CD4-positive, alpha-beta memory T cell (primary cell): ENCODE data around the gene AHI1. TPM values are rescaled to one million over a fixed set of nuclear protein-coding genes. Genes with fewer than 3 reads are reported as not detected.

ENCODE experiments used
- CTCF ChIA-PET: fragments of 350-600 bp; sonication (Branson Sonifier 250); formaldehyde crosslinking; loops from one replicate; lab custom pipeline; 2021; ENCODE audit warnings: inconsistent platforms; ENCODE audit not compliant: partially characterized antibody; lab: Charles Lee
- POLR2A ChIA-PET: fragments of 350-600 bp; sonication (Branson Sonifier 250); formaldehyde crosslinking; loops from one replicate; lab custom pipeline; 2021; ENCODE audit not compliant: partially characterized antibody; lab: Charles Lee
- DNase-seq, 5 donors: peaks; one replicate each; pipeline versions ENCODE4 v3.0.0 to v3.0.0-alpha.2; 2020 to 2022; ENCODE audit warnings: mixed read lengths in 1 of 5
- H3K27ac ChIP-seq: one replicate; pipeline ENCODE4 v1.7.0; 2013; ENCODE audit warnings: low read depth, low read length
- H3K27me3 ChIP-seq: 2 replicates; pipeline ENCODE4 v1.7.0; 2013; ENCODE audit warnings: mild to moderate bottlenecking, low read length, moderate library complexity; ENCODE audit not compliant: insufficient read depth
- H3K36me3 ChIP-seq: 2 replicates; pipeline ENCODE4 v1.7.0; 2013; ENCODE audit warnings: mild to moderate bottlenecking, low read length, moderate library complexity; ENCODE audit not compliant: insufficient read depth
- H3K4me1 ChIP-seq: 2 replicates; pipeline ENCODE4 v1.7.0; 2013; ENCODE audit warnings: mild to moderate bottlenecking, low read length, moderate library complexity; ENCODE audit not compliant: insufficient read depth
- H3K4me3 ChIP-seq, 2 donors: one replicate each; pipeline ENCODE4 v1.7.0; 2013; ENCODE audit warnings: low read length in 2 of 2, mild to moderate bottlenecking in 1 of 2
- H3K9me3 ChIP-seq, 2 donors: one replicate each; pipeline ENCODE4 v1.7.0; 2013; ENCODE audit warnings: low read length in 2 of 2, control low read depth in 1 of 2; ENCODE audit not compliant: control insufficient read depth in 1 of 2
- H3K27ac Mint-ChIP-seq, 7 donors: one replicate each; pipeline ENCODE4 v1.8.0; 2020 to 2021; ENCODE audit warnings: mixed read lengths in 7 of 7, mild to moderate bottlenecking in 6 of 7, inconsistent platforms in 3 of 7, moderate library complexity in 3 of 7
- H3K27me3 Mint-ChIP-seq, 2 donors: one replicate each; pipeline ENCODE4 v1.8.0; 2020 to 2021; ENCODE audit warnings: mixed read lengths in 2 of 2
- H3K36me3 Mint-ChIP-seq, 2 donors: one replicate each; pipeline ENCODE4 v1.8.0; 2020 to 2021; ENCODE audit warnings: mixed read lengths in 2 of 2, inconsistent platforms in 1 of 2, mild to moderate bottlenecking in 1 of 2
- H3K4me1 Mint-ChIP-seq, 4 donors: one replicate each; pipeline ENCODE4 v1.8.0; 2020 to 2021; ENCODE audit warnings: mixed read lengths in 4 of 4, mild to moderate bottlenecking in 1 of 4
- H3K4me3 Mint-ChIP-seq, 8 donors: one replicate each; pipeline ENCODE4 v1.8.0; 2020 to 2021; ENCODE audit warnings: mixed read lengths in 8 of 8, mild to moderate bottlenecking in 7 of 8, moderate library complexity in 6 of 8, inconsistent platforms in 3 of 8
- H3K9me3 Mint-ChIP-seq, 8 donors: one replicate each; pipeline ENCODE4 v1.8.0; 2020 to 2021; ENCODE audit warnings: mixed read lengths in 8 of 8, mild to moderate bottlenecking in 5 of 8, inconsistent platforms in 3 of 8, moderate library complexity in 1 of 8
- intact Hi-C: fragments of 100-400 bp; cut with micrococcal nuclease; formaldehyde crosslinking; loops from one replicate; pipeline ENCODE4 v1.15.1; 2023
- polyA plus RNA-seq, 2 donors: library from polyadenylated mRNA; unstranded; fragments of 300-500 nt; fragmentation: Illumina TruSeq; gene quantifications; one replicate each; pipeline ENCODE4 v1.2.3, GENCODE V29; 2021
- total RNA-seq, 2 experiments: library from RNA; stranded (reverse); gene quantifications; one replicate each; pipeline ENCODE4 v1.2.3, GENCODE V29; 2021

The AHI1 gene
- total and polyA plus RNA-seq, 4 experiments from 2014 or later, result 0.59 to 12.8 (median 9.2) TPM

- Mint-ChIP-seq H3K36me3 (peaks cover 0 to 11% of the 10 kb centered on the region in 2 donors), H3K27me3 (no peaks in the 10 kb centered on the region), H3K4me3 (no peak overlapping the region), H3K27ac (no peak overlapping the region), H3K9me3 (no peaks in the 10 kb centered on the region), H3K4me1 (no peaks in the 10 kb centered on the region)
- intact Hi-C loops, result no loop called here
- no peak for DNase-seq
- ChIA-PET POLR2A (no interaction called here), CTCF (no interaction called here)
- H3K9me3 ChIP-seq, result no peaks in the 10 kb centered on the region
- H3K27me3 ChIP-seq, result no peaks in the 10 kb centered on the region
- no peaks in the 10 kb centered on the region for H3K36me3 ChIP-seq
- H3K4me1 ChIP-seq, result no peaks in the 10 kb centered on the region
- no peak overlapping the region for H3K27ac ChIP-seq
- H3K4me3 ChIP-seq, result no peak overlapping the region
Measured at GRCh38 chr6:135323202-135323668, 174.3 kb downstream of the AHI1 start.

- intact Hi-C loops, result no loop called here
Measured at GRCh38 chr6:135322427-135323201, 174.9 kb downstream of the AHI1 start.

GRCh38 chr6:135320721-135321621, 176.6 kb downstream of the AHI1 start:
- POLR2A ChIA-PET, result no interaction called here
- intact Hi-C loops, result no loop called here
- CTCF ChIA-PET, result no interaction called here
- no peaks in the 10 kb centered on the region for H3K4me1 Mint-ChIP-seq
- no peak overlapping the region for H3K27ac Mint-ChIP-seq
- no peaks in the 10 kb centered on the region for H3K9me3 Mint-ChIP-seq
- peaks cover 0 to 5% of the 10 kb centered on the region in 2 donors for H3K36me3 Mint-ChIP-seq
- Histone ChIP-seq H3K27me3 (no peaks in the 10 kb centered on the region), H3K36me3 (no peaks in the 10 kb centered on the region), H3K27ac (no peak overlapping the region), H3K4me3 (no peak overlapping the region), H3K4me1 (no peaks in the 10 kb centered on the region), H3K9me3 (no peaks in the 10 kb centered on the region)
- no peaks in the 10 kb centered on the region for H3K27me3 Mint-ChIP-seq
- no peak overlapping the region for H3K4me3 Mint-ChIP-seq
- DNase-seq, result no peak

More at GRCh38 chr6:135322427-135323201, 174.9 kb downstream of the AHI1 start:
- Mint-ChIP-seq H3K4me1 (no peaks in the 10 kb centered on the region), H3K4me3 (no peak overlapping the region), H3K36me3 (peaks cover 0 to 5% of the 10 kb centered on the region in 2 donors), H3K27me3 (no peaks in the 10 kb centered on the region), H3K9me3 (no peaks in the 10 kb centered on the region), H3K27ac (no peak overlapping the region)
- Histone ChIP-seq H3K27ac (no peak overlapping the region), H3K9me3 (no peaks in the 10 kb centered on the region), H3K4me3 (no peak overlapping the region), H3K27me3 (no peaks in the 10 kb centered on the region), H3K4me1 (no peaks in the 10 kb centered on the region), H3K36me3 (no peaks in the 10 kb centered on the region)
- POLR2A ChIA-PET, result no interaction called here
- CTCF ChIA-PET, result no interaction called here
- DNase-seq, result no peak

- Histone ChIP-seq H3K27me3 (no peaks in the 10 kb centered on the region), H3K36me3 (no peaks in the 10 kb centered on the region), H3K4me1 (no peaks in the 10 kb centered on the region), H3K27ac (no peak overlapping the region), H3K4me3 (no peak overlapping the region), H3K9me3 (no peaks in the 10 kb centered on the region)
- Mint-ChIP-seq H3K27ac (no peak overlapping the region), H3K36me3 (peaks cover 0 to 5% of the 10 kb centered on the region in 2 donors), H3K4me3 (no peak overlapping the region), H3K4me1 (no peaks in the 10 kb centered on the region), H3K9me3 (no peaks in the 10 kb centered on the region), H3K27me3 (no peaks in the 10 kb centered on the region)
- CTCF ChIA-PET, result no interaction called here
- POLR2A ChIA-PET, result no interaction called here
- intact Hi-C loops, result no loop called here
- DNase-seq, result no peak
Measured at GRCh38 chr6:135319819-135320218, 177.7 kb downstream of the AHI1 start.

GRCh38 chr6:135318738-135319469, 178.6 kb downstream of the AHI1 start:
- no peak overlapping the region for H3K27ac ChIP-seq
- H3K27ac Mint-ChIP-seq, result no peak overlapping the region
- H3K9me3 Mint-ChIP-seq, result no peaks in the 10 kb centered on the region
- H3K27me3 ChIP-seq, result no peaks in the 10 kb centered on the region
- H3K4me3 ChIP-seq, result no peak overlapping the region
- H3K36me3 Mint-ChIP-seq, result peaks cover 0 to 9% of the 10 kb centered on the region in 2 donors
- H3K9me3 ChIP-seq, result no peaks in the 10 kb centered on the region
- DNase-seq, result no peak
- no peak overlapping the region for H3K4me3 Mint-ChIP-seq
- H3K36me3 ChIP-seq, result no peaks in the 10 kb centered on the region
- ChIA-PET POLR2A (no interaction called here), CTCF (no interaction called here)
- H3K4me1 ChIP-seq, result no peaks in the 10 kb centered on the region
- H3K27me3 Mint-ChIP-seq, result no peaks in the 10 kb centered on the region
- intact Hi-C loops, result no loop called here
- no peaks in the 10 kb centered on the region for H3K4me1 Mint-ChIP-seq

GRCh38 chr6:135314543-135314942, 183.0 kb downstream of the AHI1 start:
- Mint-ChIP-seq H3K9me3 (no peaks in the 10 kb centered on the region), H3K27ac (no peak overlapping the region), H3K27me3 (no peaks in the 10 kb centered on the region), H3K36me3 (peaks cover 0 to 4% of the 10 kb centered on the region in 2 donors), H3K4me3 (no peak overlapping the region), H3K4me1 (no peaks in the 10 kb centered on the region)
- ChIA-PET POLR2A (no interaction called here), CTCF (no interaction called here)
- no peaks in the 10 kb centered on the region for H3K4me1 ChIP-seq
- H3K36me3 ChIP-seq, result no peaks in the 10 kb centered on the region
- intact Hi-C loops, result no loop called here
- H3K27ac ChIP-seq, result no peak overlapping the region
- H3K9me3 ChIP-seq, result no peaks in the 10 kb centered on the region
- DNase-seq, result no peak
- no peak overlapping the region for H3K4me3 ChIP-seq
- H3K27me3 ChIP-seq, result no peaks in the 10 kb centered on the region
